Measurements from ENCODE around the gene UBASH3A.

UBASH3A gene

GRCh38 chr21:42433946-42434551, 30.3 kb downstream of the UBASH3A start:
- DNase-seq, result peak; percentile 91

- DNase-seq, result no peak
Measured at GRCh38 chr21:42434884-42435283, 31.2 kb downstream of the UBASH3A start.

GRCh38 chr21:42435401-42435800, 31.7 kb downstream of the UBASH3A start:
- DNase-seq, result no peak

- DNase-seq, result no peak
Measured at GRCh38 chr21:42435833-42436232, 32.1 kb downstream of the UBASH3A start.

GRCh38 chr21:42436914-42437313, 33.2 kb downstream of the UBASH3A start:
- DNase-seq, result no peak

GRCh38 chr21:42437786-42438185, 34.1 kb downstream of the UBASH3A start:
- peak; percentile 41 for DNase-seq

- no peak for DNase-seq
Measured at GRCh38 chr21:42438316-42439205, 34.9 kb downstream of the UBASH3A start.

GRCh38 chr21:42439284-42440186, 35.8 kb downstream of the UBASH3A start:
- DNase-seq, result peak; percentile 30

- DNase-seq, result no peak
Measured at GRCh38 chr21:42440187-42440792, 36.6 kb downstream of the UBASH3A start.

- DNase-seq, result no peak
Measured at GRCh38 chr21:42441963-42442362, 38.3 kb downstream of the UBASH3A start.

GRCh38 chr21:42443181-42443785, 39.6 kb downstream of the UBASH3A start:
- no peak for DNase-seq

- DNase-seq, result no peak
Measured at GRCh38 chr21:42443876-42444744, 40.4 kb downstream of the UBASH3A start.

- no peak for DNase-seq
Measured at GRCh38 chr21:42444745-42445059, 41.0 kb downstream of the UBASH3A start.

GRCh38 chr21:42445311-42445710, 41.6 kb downstream of the UBASH3A start:
- no peak for DNase-seq

GRCh38 chr21:42446531-42446930, 42.8 kb downstream of the UBASH3A start:
- DNase-seq, result no peak

- DNase-seq, result no peak
Measured at GRCh38 chr21:42447182-42447581, 43.5 kb downstream of the UBASH3A start.

GRCh38 chr21:42447732-42448131, 44.0 kb downstream of the UBASH3A start:
- DNase-seq, result no peak

GRCh38 chr21:42448686-42449085, 45.0 kb downstream of the UBASH3A start:
- no peak for DNase-seq

- no peak for DNase-seq
Measured at GRCh38 chr21:42451941-42452340, 48.2 kb downstream of the UBASH3A start.

- no peak for DNase-seq
Measured at GRCh38 chr21:42452401-42453223, 48.9 kb downstream of the UBASH3A start.
